H54 (cell line): ENCODE results near the gene TTLL10.

Experiments
- DNase-seq: peaks from one replicate; pipeline ENCODE4 v3.0.0; 2011; ENCODE audit warnings: low spot score, mixed read lengths; ENCODE audit not compliant: insufficient read length
- FAIRE-seq: peaks from 3 replicates; lab custom pipeline; 2011; peaks lifted over from hg19 to GRCh38; lab: Jason Lieb, UNC
- POLR2A ChIP-seq: IDR thresholded peaks from 2 replicates; pipeline ENCODE4 v1.6.1; 2011; ENCODE audit warnings: low read depth, mild to moderate bottlenecking, low read length

TTLL10 gene

DNA sequence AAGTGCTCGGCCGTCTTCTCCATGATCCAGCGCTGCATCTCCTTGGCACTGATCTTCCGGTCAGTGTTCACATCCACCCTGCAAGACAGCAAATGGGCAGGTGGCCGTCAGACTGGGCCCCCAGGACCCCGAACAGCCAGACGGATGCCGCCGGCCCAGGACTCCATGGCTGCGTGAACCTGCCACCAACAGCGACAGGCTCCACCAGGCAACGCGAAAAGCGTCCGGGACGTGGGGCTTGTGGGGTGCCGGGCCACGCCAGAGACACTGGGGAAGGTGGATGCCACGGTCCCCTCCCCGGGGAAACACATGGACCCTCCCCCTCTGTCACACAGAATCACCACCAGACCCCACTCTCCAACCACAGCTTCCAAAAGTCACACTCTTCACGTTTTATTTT is 50.2 kb downstream of the TTLL10 start:
- no peak for TF ChIP-seq POLR2A
- DNase-seq (no peak), FAIRE-seq (no peak)

GRCh38 chr1:1225238-1225845 is 51.7 kb downstream of the TTLL10 start:
- no peak for DNase-seq
- TF ChIP-seq POLR2A, result no peak
- no peak for FAIRE-seq

- FAIRE-seq, result no peak
- DNase-seq, result no peak
- TF ChIP-seq POLR2A, result no peak
Measured at GRCh38 chr1:1225913-1226312, 52.2 kb downstream of the TTLL10 start.

DNA sequence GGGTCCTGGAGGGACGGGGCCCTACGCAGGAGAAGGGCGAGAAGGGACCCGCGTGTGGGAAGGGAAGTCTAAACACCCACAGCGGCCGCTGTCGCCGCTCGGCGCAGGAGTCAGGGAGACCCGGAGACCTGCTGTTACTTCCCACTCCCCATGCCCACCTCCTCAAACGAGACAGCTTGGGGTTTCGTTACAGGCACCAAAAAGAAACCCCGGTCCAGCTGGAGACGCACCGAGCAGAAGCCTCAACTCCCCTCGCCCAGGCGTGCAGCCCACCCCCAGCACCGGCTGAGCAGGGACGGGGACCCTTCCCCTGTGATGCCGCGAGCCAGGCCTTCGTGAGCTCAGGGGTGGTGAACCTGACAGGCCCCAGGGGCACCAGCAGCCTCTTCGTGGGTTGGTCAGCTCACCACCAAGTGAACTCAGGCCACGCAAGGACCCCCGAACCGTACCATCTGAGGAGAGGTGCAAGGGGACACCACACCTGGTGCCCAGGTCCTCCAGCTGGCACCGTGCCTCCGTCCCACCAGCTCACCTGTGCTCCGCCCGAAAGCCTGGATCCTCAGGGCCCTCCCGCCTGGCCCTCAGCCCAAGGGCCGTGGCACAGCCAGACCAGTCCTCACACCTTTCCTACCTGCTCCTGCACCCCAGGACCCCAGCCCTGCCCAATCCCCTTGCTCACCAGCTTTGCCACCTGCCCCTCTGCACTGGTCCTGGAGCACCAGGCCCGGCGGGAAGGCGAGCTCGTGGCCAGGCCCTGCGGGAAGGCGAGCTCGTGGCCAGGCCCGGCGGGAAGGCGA is 53.1 kb downstream of the TTLL10 start:
- FAIRE-seq (no peak), DNase-seq (no peak)
- no peak for TF ChIP-seq POLR2A

- no peak for FAIRE-seq
- no peak for DNase-seq
- TF ChIP-seq POLR2A, result no peak
Measured at GRCh38 chr1:1227386-1227785, 53.7 kb downstream of the TTLL10 start.

DNA sequence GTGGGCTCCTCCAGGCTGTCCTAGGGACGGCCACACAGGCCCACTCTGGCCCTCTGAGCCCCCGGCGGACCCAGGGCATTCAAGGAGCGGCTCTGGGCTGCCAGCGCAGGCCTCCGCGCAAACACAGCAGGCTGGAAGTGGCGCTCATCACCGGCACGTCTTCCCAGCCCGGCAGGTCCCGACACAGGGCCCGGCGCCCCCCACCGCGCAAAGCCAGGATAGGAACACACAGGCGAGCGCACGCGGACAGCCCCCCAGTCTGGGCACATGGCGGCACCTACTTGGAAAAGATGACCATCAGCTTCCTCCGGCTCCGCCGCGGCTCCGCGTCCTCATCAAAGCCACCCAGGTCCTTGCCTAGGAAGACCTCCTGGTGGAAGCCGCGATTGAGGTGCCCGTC is 54.5 kb downstream of the TTLL10 start:
- FAIRE-seq, result no peak
- no peak for TF ChIP-seq POLR2A
- DNase-seq, result no peak

- FAIRE-seq (no peak), DNase-seq (no peak)
- no peak for TF ChIP-seq POLR2A
Measured at GRCh38 chr1:1228596-1229321, 55.1 kb downstream of the TTLL10 start.

GRCh38 chr1:1229770-1230169 is 56.1 kb downstream of the TTLL10 start:
- no peak for FAIRE-seq
- TF ChIP-seq POLR2A, result no peak
- DNase-seq, result no peak

DNA sequence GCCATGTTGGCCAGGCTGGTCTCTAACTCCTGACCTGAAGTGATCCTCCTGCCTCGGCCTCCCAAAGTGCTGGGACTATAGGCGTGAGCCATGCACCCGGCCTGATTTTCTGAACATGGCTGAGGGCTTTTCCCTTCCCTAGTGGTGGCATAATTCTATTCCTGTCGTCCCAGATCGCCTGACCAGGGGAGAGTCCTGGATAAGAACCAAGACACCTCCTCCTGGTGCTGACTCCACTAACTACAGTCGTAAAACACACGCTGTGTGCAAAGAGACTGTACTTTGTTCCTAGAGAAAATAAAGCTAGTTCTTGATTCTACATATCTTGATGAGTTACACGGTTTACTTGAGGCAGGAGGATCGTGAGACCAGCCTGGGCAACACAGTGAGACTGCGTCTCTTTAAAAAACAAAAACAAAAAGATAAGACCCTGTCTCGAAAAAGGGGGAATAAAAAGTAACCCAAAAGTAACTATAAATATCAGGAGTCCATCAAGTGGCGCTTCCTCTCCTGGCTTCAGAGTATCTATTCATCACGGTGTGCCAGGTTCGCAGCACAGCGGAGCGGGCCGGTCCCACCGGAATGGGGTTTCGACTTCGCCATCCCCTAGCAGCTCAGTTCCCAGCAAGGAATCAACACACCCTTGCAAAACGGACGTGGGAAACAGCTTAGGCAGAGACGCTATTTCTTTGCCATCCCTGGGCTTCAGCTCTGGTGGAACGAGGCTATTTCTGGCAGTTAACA is 57.1 kb downstream of the TTLL10 start:
- DNase-seq, result peak; percentile 84
- no peak for TF ChIP-seq POLR2A

GRCh38 chr1:1231400-1232207 is 57.9 kb downstream of the TTLL10 start, which contains the start of gene SDF4:
SDF4 (minus strand) TSS chr1:1232001; CDS start chr1:1228772, 3,229 bp downstream.
- DNase-seq (peak; percentile 98), FAIRE-seq (no peak)
- TF ChIP-seq POLR2A, result peak; percentile 74

More for the DNA sequence above, 57.1 kb downstream of the TTLL10 start:
- FAIRE-seq, result peak; percentile 20

GRCh38 chr1:1232208-1232795 is 58.6 kb downstream of the TTLL10 start, which contains the start of gene B3GALT6:
B3GALT6 (plus strand) TSS chr1:1232237; CDS start chr1:1232279, 42 bp downstream.
- FAIRE-seq, result no peak
- no peak for TF ChIP-seq POLR2A
- no peak for DNase-seq
